Duodenal mucosa (tissue), 2 donors: ENCODE measurements around the gene TMEM203.

ENCODE experiments used
- H3K27ac ChIP-seq: one replicate; pipeline ENCODE4 v1.7.0; 2013; ENCODE audit warnings: low read depth, low read length
- H3K27me3 ChIP-seq, 2 donors: one replicate each; pipeline ENCODE4 v1.7.0; 2013; ENCODE audit warnings: low read length in 2 of 2, control low read depth in 1 of 2; ENCODE audit not compliant: insufficient read depth in 2 of 2, control insufficient read depth in 1 of 2
- H3K36me3 ChIP-seq, 2 donors: one replicate each; pipeline ENCODE4 v1.7.0; 2013; ENCODE audit warnings: low read length in 2 of 2, control low read depth in 1 of 2; ENCODE audit not compliant: insufficient read depth in 2 of 2, control insufficient read depth in 1 of 2
- H3K4me1 ChIP-seq, 2 donors: one replicate each; pipeline ENCODE4 v1.7.0; 2013; ENCODE audit warnings: low read length in 2 of 2, control low read depth in 1 of 2; ENCODE audit not compliant: insufficient read depth in 2 of 2, control insufficient read depth in 1 of 2
- H3K4me3 ChIP-seq, 2 donors: one replicate each; pipeline ENCODE4 v1.7.0; 2013; ENCODE audit warnings: low read length in 2 of 2, low read depth in 1 of 2
- H3K9ac ChIP-seq, 2 donors: one replicate each; pipeline ENCODE4 v1.7.0; 2013; ENCODE audit warnings: low read length in 2 of 2, low read depth in 1 of 2
- H3K9me3 ChIP-seq, 2 donors: one replicate each; pipeline ENCODE4 v1.7.0; 2013; ENCODE audit warnings: low read length in 2 of 2, control low read depth in 1 of 2; ENCODE audit not compliant: control insufficient read depth in 1 of 2

Gene TMEM203

DNA sequence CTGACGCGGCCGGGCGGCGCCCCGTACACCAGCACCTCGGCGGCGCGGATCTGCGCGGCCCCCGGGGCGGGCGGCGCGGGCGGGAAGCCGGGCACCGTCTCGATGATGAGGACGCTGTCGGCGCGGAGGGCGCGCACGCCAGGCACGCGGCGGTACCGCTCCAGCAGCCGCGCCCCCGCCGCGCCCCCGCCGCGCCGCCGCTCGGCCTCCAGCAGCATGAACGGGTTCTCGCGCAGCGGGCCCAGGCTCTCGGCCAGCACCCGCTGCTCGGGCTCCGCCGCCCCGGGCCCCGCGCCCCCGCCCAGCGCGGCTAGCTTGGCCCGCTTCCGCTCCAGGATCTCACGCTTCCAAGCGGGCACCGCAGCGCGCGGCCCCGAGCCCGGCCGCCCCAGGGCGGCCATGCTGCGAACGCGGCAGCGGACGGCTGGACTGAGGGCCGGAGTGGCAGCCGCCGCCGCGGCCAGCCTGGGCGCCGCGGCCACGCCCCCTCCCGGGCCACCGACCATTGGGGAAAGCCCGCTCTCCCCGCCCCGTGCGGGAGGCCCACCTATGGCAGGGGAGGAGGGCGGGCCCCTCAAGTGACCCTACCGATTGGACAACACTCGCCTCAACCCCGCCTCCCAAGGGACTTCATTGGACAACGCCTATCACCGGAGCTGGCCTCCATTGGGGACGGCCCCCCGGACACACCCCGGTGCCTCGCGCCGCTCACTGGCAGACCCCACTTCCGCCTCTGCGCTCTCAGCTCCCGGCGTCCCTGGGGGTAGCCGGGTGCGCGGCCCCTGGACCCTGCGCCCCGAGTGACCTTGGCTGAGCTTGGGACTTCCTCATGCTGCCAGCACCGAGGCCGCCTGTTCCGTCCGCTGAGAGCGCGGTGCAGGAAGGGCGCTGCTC, 4.9 kb downstream of the TMEM203 start, which contains the start of gene TPRN:
TPRN (minus strand) TSS at position 431 of the 894 bp plus-strand sequence; CDS start at position 401, 30 bp downstream.
- H3K9me3 ChIP-seq: no peaks in the 10 kb centered on the region
- no peaks in the 10 kb centered on the region for H3K36me3 ChIP-seq
- H3K4me1 ChIP-seq: peaks cover 43 to 64% of the 10 kb centered on the region in 2 donors
- H3K4me3 ChIP-seq: peak within 1 kb of the TSS; percentile 81
- no peaks in the 10 kb centered on the region for H3K27me3 ChIP-seq
- peak within 1 kb of the TSS; percentile 83 for H3K27ac ChIP-seq
- H3K9ac ChIP-seq: peak within 1 kb of the TSS; percentile 69 to 88

DNA sequence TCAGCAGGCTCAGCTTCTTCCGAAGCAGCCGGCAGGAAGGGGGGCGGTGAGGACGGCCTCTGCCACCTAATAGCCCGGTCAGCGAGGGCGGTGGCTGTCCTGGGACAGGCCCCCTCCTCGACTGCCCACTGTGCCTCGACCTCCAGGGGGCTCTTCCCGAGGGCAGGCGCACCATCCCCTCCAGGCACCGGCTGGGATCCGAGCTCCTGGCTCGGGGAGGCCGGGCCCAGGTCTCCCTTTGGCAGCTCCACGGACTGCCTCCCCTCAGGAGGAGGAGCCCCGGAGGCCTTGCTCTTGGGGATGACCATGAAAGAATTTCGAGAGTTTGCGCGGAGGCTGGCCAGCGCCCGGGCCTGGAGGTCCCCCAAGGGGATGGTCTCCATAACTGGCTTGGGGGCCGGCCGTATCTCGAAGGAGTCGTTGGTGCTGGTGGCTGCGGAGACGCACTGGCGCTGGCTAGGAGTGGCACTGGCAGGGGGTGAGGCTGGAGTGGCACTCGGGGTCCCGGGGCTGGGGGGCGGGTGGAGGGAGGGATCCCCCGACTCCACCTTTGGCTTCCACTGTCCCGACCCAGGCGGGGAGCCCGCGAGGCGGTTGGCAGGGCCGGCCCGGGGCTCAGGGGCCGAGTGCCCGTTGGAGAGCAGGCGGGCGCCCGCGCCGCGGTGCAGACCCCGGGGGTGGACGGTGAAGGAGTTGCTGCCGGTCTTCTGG, 5.9 kb downstream of the TMEM203 start:
- H3K27ac ChIP-seq: peak overlapping the region; percentile 83
- H3K9ac ChIP-seq: peak overlapping the region; percentile 69 to 85
- H3K27me3 ChIP-seq: no peaks in the 10 kb centered on the region

DNA sequence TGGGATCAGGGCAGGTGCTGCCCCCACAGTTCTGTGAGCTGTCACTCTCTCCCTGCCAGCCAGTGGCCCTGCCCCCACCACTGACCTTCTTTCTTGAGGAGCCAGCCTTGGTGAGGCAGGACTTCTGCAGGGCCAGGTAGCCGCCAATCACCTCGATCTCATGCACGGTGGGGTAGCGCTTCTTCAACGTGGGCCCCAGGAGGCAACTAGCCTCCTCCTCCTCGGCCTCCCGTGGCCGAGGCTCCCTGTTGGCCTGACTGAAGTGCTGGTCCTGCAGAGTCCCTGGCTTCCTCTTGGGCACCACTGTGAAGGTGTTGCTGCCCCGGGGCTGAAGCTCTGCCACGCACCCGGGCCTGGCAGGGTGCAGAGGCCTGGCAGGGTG, 6.6 kb downstream of the TMEM203 start:
- H3K36me3 ChIP-seq: no peaks in the 10 kb centered on the region
- H3K27me3 ChIP-seq: no peaks in the 10 kb centered on the region
- H3K9me3 ChIP-seq: no peaks in the 10 kb centered on the region
- peaks cover 43 to 66% of the 10 kb centered on the region in 2 donors for H3K4me1 ChIP-seq
- peak overlapping the region; percentile 83 for H3K27ac ChIP-seq
- peak overlapping the region; percentile 72 to 76 for H3K4me3 ChIP-seq
- H3K9ac ChIP-seq: peak overlapping the region; percentile 69 to 85

More for the DNA sequence above, 5.9 kb downstream of the TMEM203 start:
- Histone ChIP-seq H3K4me1 (peaks cover 49 to 70% of the 10 kb centered on the region in 2 donors), H3K36me3 (no peaks in the 10 kb centered on the region), H3K4me3 (peak overlapping the region; percentile 72 to 76), H3K9me3 (no peaks in the 10 kb centered on the region)

DNA sequence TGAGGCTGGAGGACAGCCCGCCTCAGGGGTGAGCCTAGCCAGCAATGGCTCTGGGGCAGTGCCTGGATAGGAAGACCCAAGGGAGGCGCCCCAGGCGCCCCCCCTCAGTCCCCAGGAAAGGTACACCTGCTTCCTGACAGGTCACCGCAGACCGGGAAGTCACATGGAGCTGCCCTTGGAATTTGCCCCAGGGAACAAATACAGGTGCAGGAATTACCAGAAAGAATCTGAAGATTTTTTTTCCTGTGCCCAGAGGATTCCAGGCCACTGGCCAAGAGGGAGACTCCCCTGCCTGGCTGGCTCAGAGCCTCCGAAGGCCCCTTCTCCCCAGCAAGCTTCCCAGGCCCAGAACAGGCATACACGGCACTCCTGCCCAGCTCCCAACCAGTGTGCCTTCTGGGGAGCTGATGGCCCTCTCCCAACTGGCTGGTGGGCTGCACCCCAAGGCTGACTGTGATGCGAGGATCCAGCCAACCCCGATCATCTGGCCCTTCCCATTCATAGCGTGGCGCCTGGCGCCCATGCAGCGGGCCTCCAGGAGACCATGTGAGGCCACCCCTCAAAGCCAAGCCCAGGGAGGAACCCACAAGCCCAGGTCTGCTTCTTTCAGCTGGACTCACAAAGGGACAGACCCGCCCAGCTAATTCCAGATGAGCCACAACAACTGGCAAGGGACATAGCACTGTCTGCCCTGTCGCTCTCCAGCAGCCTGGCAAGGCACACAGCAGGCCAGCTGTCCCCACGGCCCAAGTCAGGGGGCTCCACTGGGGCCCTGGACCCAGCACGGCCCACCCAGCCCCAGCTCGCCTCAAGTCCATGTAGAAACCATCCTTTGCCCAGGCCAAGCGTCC, 7.2 kb downstream of the TMEM203 start:
- H3K9ac ChIP-seq: peak overlapping the region; percentile 69 to 85
- H3K9me3 ChIP-seq: no peaks in the 10 kb centered on the region
- H3K27ac ChIP-seq: peak overlapping the region; percentile 83
- H3K27me3 ChIP-seq: no peaks in the 10 kb centered on the region
- peaks cover 37 to 60% of the 10 kb centered on the region in 2 donors for H3K4me1 ChIP-seq
- no peaks in the 10 kb centered on the region for H3K36me3 ChIP-seq
- peak overlapping the region; percentile 72 to 76 for H3K4me3 ChIP-seq

DNA sequence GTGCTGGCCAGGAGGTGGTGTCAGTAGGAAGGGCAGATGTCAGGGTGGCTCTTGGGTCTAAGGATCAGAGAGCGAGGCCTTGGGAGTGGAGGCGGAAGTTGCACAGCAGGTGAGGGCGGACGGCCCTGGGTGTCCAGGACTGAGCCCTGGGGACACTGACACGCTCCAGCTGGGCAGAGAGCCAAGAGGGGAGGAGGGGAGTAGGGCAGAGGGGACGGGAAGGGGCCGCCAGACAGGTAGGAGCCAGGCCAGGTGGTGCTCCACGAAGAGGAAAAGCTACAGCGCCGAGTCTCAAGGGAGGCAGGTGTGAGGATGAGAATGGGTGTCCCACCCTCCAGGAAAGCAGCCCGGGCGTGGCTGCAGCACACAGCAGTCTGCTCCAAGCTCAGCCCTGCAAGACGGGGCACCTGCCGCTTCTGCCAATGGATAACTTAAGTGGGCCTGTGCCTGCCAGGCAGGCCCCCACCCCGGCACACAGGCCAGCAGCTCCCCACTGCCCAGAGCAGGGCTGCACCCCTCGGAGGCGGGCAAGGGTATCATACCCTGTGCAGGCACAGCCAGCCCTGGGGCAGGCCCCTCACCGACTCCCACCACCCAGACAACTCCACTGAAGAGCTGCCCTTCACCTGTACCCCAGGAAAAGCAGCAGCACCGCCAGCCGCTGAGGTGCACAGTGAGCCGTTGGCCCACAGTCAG, 9.8 kb downstream of the TMEM203 start:
- Histone ChIP-seq H3K9ac (peak overlapping the region; percentile 35 to 66), H3K9me3 (no peaks in the 10 kb centered on the region), H3K36me3 (peaks cover 13 to 23% of the 10 kb centered on the region in 2 donors), H3K4me3 (peak overlapping the region; percentile 44 to 62), H3K4me1 (peaks cover 27 to 51% of the 10 kb centered on the region in 2 donors), H3K27me3 (no peaks in the 10 kb centered on the region), H3K27ac (peak overlapping the region; percentile 36)

DNA sequence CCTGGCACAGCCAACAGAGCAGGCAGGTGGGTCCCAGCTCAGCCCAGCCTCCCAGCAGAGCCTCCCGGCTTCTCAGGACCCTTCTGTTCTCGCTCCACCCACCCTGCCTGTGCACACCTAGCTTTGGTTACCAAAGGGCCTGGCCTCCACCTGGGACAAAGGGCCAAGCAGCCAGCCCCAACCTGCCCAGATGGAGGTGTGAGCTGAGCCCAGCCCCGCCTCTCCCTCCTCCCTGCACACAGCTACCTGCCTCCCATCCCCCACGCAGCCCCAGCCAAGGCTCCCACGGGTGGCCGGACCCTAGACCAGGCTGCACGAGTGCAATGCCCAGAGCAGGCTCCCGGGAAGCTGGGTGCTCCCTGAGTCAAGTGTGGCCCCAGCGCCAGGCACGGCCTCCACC, 10.5 kb downstream of the TMEM203 start:
- Histone ChIP-seq H3K9me3 (no peaks in the 10 kb centered on the region), H3K9ac (peak overlapping the region; percentile 35 to 66), H3K27me3 (no peaks in the 10 kb centered on the region), H3K4me1 (peaks cover 35 to 59% of the 10 kb centered on the region in 2 donors), H3K36me3 (peaks cover 13 to 30% of the 10 kb centered on the region in 2 donors), H3K27ac (peak overlapping the region; percentile 36), H3K4me3 (peak overlapping the region; percentile 44 to 62)

DNA sequence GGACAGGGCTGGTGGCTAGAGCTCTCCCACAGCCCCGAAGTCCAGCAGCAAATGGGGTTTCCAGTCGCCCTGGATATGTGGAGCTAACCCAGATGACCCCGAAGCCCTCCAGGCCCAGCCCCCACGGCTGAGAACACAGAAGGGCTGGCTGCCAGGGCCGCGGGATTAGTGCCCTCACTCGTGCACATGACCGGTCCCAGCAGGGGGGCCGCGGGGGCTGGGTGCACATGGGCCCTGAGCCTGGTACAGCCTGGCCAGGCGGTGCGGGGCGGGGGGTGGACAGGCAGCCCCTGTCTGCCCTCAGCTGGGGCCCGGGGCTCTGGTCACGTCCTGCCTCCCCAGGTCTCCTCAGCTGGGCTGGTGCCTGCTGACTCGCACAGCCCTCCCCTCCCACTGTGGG, 11.1 kb downstream of the TMEM203 start:
- Histone ChIP-seq H3K4me3 (peak overlapping the region; percentile 44 to 51), H3K9ac (peak overlapping the region in 1 of 2 donors; percentile 63), H3K27ac (peak overlapping the region; percentile 14), H3K36me3 (peaks cover 13 to 30% of the 10 kb centered on the region in 2 donors), H3K27me3 (no peaks in the 10 kb centered on the region), H3K9me3 (no peaks in the 10 kb centered on the region), H3K4me1 (peaks cover 40 to 62% of the 10 kb centered on the region in 2 donors)

DNA sequence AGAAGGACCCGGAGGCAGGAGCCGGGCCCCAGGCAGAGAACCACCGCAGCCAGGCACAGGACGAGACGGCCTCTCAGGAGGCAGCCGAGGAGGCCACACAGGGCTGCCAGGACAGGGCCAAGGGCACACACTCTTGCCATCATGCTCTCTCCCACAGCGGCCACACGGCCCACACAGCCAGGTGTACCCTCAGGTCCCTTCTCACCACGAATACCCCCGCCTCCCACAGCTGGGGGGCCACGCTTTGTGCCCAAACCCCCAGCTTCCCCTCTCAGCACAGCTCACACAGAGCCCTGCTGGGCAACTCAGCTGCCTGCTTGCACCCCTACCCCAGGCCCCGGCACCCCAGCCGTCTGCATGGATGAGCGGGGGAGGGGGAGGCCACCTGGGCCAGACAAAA, 11.7 kb downstream of the TMEM203 start:
- Histone ChIP-seq H3K36me3 (peaks cover 13 to 30% of the 10 kb centered on the region in 2 donors), H3K9ac (no peak overlapping the region), H3K27ac (no peak overlapping the region), H3K4me1 (peaks cover 42 to 60% of the 10 kb centered on the region in 2 donors), H3K4me3 (no peak overlapping the region), H3K27me3 (no peaks in the 10 kb centered on the region), H3K9me3 (no peaks in the 10 kb centered on the region)

DNA sequence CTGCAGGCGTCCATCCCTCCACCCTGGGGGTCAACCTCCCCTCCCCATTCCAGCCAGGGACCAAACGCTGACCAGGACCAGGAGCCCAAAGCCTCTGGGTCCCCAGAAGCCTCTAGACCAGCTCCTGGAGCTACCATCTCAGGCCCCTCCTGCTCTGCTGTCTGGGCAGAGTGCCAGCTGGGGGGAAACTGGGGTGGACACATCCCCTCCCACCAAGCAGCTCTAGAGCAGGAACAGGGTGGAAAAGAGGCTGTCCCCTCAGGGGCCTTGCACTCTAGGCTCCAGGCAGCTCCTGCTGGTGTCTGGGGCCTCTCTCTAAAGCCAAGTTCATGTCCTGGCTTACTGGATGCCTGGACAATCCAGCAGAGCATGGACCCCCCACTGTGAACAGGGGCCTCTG, 12.6 kb downstream of the TMEM203 start:
- Histone ChIP-seq H3K27ac (no peak overlapping the region), H3K9ac (no peak overlapping the region), H3K27me3 (no peaks in the 10 kb centered on the region)

More for the DNA sequence above, 12.6 kb downstream of the TMEM203 start:
- Histone ChIP-seq H3K9me3 (no peaks in the 10 kb centered on the region), H3K4me3 (no peak overlapping the region), H3K36me3 (peaks cover 13 to 30% of the 10 kb centered on the region in 2 donors), H3K4me1 (peaks cover 36 to 56% of the 10 kb centered on the region in 2 donors)
